Tibial artery (tissue), 4 donors: ENCODE measurements around the gene TSPAN14.

ENCODE experiments used
- DNase-seq, 2 donors: peaks; one replicate each; pipeline ENCODE4 v3.0.0-alpha.2; 2019
- H3K27ac ChIP-seq, 2 donors: fragments of 200-600 bp; sonication (generic) in 1 of 2; 1 replicate in 1 of 2; 2 replicates in 1 of 2; pipeline ENCODE4 v1.5.1; 2018 to 2019; ENCODE audit warnings: mild to moderate bottlenecking in 1 of 2
- H3K27me3 ChIP-seq, 2 donors: fragments of 200-600 bp; sonication (generic) in 1 of 2; one replicate each; pipeline versions ENCODE4 v1.5.1 to v1.6.0; 2016 to 2019
- H3K36me3 ChIP-seq, 3 donors: fragments of 200-600 bp; sonication (generic) in 2 of 3; one replicate each; pipeline ENCODE4 v1.5.1; 2016 to 2019; ENCODE audit warnings: mild to moderate bottlenecking in 2 of 3
- H3K4me1 ChIP-seq, 4 donors: fragments of 200-600 bp; sonication (generic) in 2 of 4; 1 replicate in 3 of 4; 2 replicates in 1 of 4; pipeline ENCODE4 v1.5.1; 2016 to 2019
- H3K4me3 ChIP-seq, 2 donors: fragments of 200-600 bp; sonication (generic) in 1 of 2; 1 replicate in 1 of 2; 2 replicates in 1 of 2; pipeline ENCODE4 v1.5.1; 2018 to 2019; ENCODE audit warnings: mild to moderate bottlenecking in 2 of 2
- H3K9me3 ChIP-seq, 3 donors: fragments of 200-600 bp; sonication (generic) in 1 of 3; one replicate each; pipeline ENCODE4 v1.5.1; 2016 to 2019
- CTCF ChIP-seq, 2 experiments: fragments of 200-600 bp in 1 of 2; fragments of 450-650 bp in 1 of 2; IDR thresholded peaks; one replicate each; pipeline ENCODE4 v1.5.1; 2017 to 2019; ENCODE audit warnings: antibody characterized with exemption in 2 of 2, mild to moderate bottlenecking in 1 of 2, moderate library complexity in 1 of 2
- intact Hi-C: fragments of 100-400 bp; cut with DNase I; formaldehyde crosslinking; loops from one replicate; pipeline ENCODE4 v1.15.0; 2023; ENCODE audit warnings: low total_unique reads

The TSPAN14 gene

GRCh38 chr10:80582286-80582960, 128.3 kb downstream of the TSPAN14 start:
- H3K4me3 ChIP-seq = no peak overlapping the region
- no peak overlapping the region for H3K27ac ChIP-seq
- DNase-seq = no peak
- no peaks in the 10 kb centered on the region for H3K36me3 ChIP-seq
- H3K4me1 ChIP-seq = no peaks in the 10 kb centered on the region
- no peak for TF ChIP-seq CTCF (IDR thresholded peaks at IDR 0.05)
- no peaks in the 10 kb centered on the region for H3K27me3 ChIP-seq
- no peaks in the 10 kb centered on the region for H3K9me3 ChIP-seq
- intact Hi-C loops = no loop called here
